GM19395 (cell line): ENCODE data around the gene PRPSAP2.
"Not testable (repeated sequence)": the region's sequence is repeated elsewhere in the genome, so short reads cannot be mapped to it uniquely, and the experiment has no call there.

Experiments used
- ATAC-seq: cut with Tn5 transposase; IDR thresholded peaks from one replicate; pipeline ENCODE4 v1.9.1; 2021; ENCODE audit warnings: mild to moderate bottlenecking, moderate library complexity; ENCODE audit not compliant: unreplicated experiment

PRPSAP2 gene

GRCh38 chr17:18888766-18889290 is 30.9 kb downstream of the PRPSAP2 start:
- no peak for ATAC-seq

GRCh38 chr17:18889658-18890057 is 31.7 kb downstream of the PRPSAP2 start:
- ATAC-seq: no peak

GRCh38 chr17:18891541-18891940 is 33.6 kb downstream of the PRPSAP2 start:
- no peak for ATAC-seq

GRCh38 chr17:18896146-18896545 is 38.2 kb downstream of the PRPSAP2 start:
- no peak for ATAC-seq

GRCh38 chr17:18896947-18897346 is 39.0 kb downstream of the PRPSAP2 start:
- no peak for ATAC-seq

GRCh38 chr17:18904482-18904881 is 46.6 kb downstream of the PRPSAP2 start:
- no peak for ATAC-seq

GRCh38 chr17:18905226-18905625 is 47.3 kb downstream of the PRPSAP2 start:
- no peak for ATAC-seq

GRCh38 chr17:18910326-18910725 is 52.4 kb downstream of the PRPSAP2 start:
- no peak for ATAC-seq

GRCh38 chr17:18910881-18911280 is 53.0 kb downstream of the PRPSAP2 start:
- no peak for ATAC-seq

- ATAC-seq: no peak
Observed at GRCh38 chr17:18916816-18917500, 59.0 kb downstream of the PRPSAP2 start.

- no peak for ATAC-seq
Observed at GRCh38 chr17:18917506-18918032, 59.6 kb downstream of the PRPSAP2 start.

- ATAC-seq: no peak
Observed at GRCh38 chr17:18919963-18920362, 62.0 kb downstream of the PRPSAP2 start.

GRCh38 chr17:18920911-18921441 is 63.0 kb downstream of the PRPSAP2 start:
- peak; percentile 37 for ATAC-seq

- peak; percentile 17 for ATAC-seq
Observed at GRCh38 chr17:18921485-18921884, 63.6 kb downstream of the PRPSAP2 start.

- peak; percentile 76 for ATAC-seq
Observed at GRCh38 chr17:18921912-18922451, 64.1 kb downstream of the PRPSAP2 start.

GRCh38 chr17:18922596-18922995 is 64.7 kb downstream of the PRPSAP2 start:
- not testable (repeated sequence) for ATAC-seq

GRCh38 chr17:18925187-18925586 is 67.3 kb downstream of the PRPSAP2 start:
- ATAC-seq: no peak

GRCh38 chr17:18928628-18929125 is 70.7 kb downstream of the PRPSAP2 start:
- ATAC-seq: no peak

- no peak for ATAC-seq
Observed at GRCh38 chr17:18932360-18933055, 74.6 kb downstream of the PRPSAP2 start.

- ATAC-seq: no peak
Observed at GRCh38 chr17:18933102-18934058, 75.4 kb downstream of the PRPSAP2 start.
